ENCODE measurements around the gene CLASRP.

CLASRP gene

GRCh38 chr19:45063851-45064801 is 25.3 kb downstream of the CLASRP start:
- DNase-seq (ENCODE audit: low read depth) = no peak

GRCh38 chr19:45066921-45067661 is 28.2 kb downstream of the CLASRP start:
- no peak for DNase-seq (ENCODE audit: low read depth)

GRCh38 chr19:45068041-45068440 is 29.2 kb downstream of the CLASRP start:
- DNase-seq (ENCODE audit: low read depth) = no peak

- no peak for DNase-seq (ENCODE audit: low read depth)
These were observed 30.2 kb downstream of the CLASRP start for GRCh38 chr19:45069056-45069455.

GRCh38 chr19:45070214-45070613 is 31.4 kb downstream of the CLASRP start:
- DNase-seq (ENCODE audit: low read depth) = no peak

- no peak for DNase-seq (ENCODE audit: low read depth)
These were observed 32.2 kb downstream of the CLASRP start for GRCh38 chr19:45070861-45071544.

GRCh38 chr19:45071545-45071938 is 32.7 kb downstream of the CLASRP start:
- DNase-seq (ENCODE audit: low read depth) = no peak

- DNase-seq (ENCODE audit: low read depth) = no peak
These were observed 33.3 kb downstream of the CLASRP start for GRCh38 chr19:45071969-45072790.

GRCh38 chr19:45074744-45075300 is 36.0 kb downstream of the CLASRP start:
- no peak for DNase-seq (ENCODE audit: low read depth)

GRCh38 chr19:45075301-45076028 is 36.6 kb downstream of the CLASRP start:
- no peak for DNase-seq (ENCODE audit: low read depth)

- peak; percentile 69 for DNase-seq (ENCODE audit: low read depth)
These were observed 37.4 kb downstream of the CLASRP start, which contains the start of gene ZNF296 for GRCh38 chr19:45076029-45076850. ZNF296 (minus strand) TSS chr19:45076478; CDS start chr19:45076373, 105 bp downstream.

- no peak for DNase-seq (ENCODE audit: low read depth)
These were observed 38.2 kb downstream of the CLASRP start for GRCh38 chr19:45076851-45077730.

- no peak for DNase-seq (ENCODE audit: low read depth)
These were observed 39.7 kb downstream of the CLASRP start for GRCh38 chr19:45078390-45079062.

- peak; percentile 71 for DNase-seq (ENCODE audit: low read depth)
These were observed 40.4 kb downstream of the CLASRP start, which contains the start of gene GEMIN7 for GRCh38 chr19:45079063-45079910. GEMIN7 (plus strand) TSS chr19:45079260; CDS start chr19:45090115, 10,855 bp downstream.

- no peak for DNase-seq (ENCODE audit: low read depth)
These were observed 41.1 kb downstream of the CLASRP start for GRCh38 chr19:45079911-45080370.

GRCh38 chr19:45082170-45082569 is 43.3 kb downstream of the CLASRP start:
- no peak for DNase-seq (ENCODE audit: low read depth)

- no peak for DNase-seq (ENCODE audit: low read depth)
These were observed 47.6 kb downstream of the CLASRP start for GRCh38 chr19:45086480-45086879.
